K562 (cell line): ENCODE data around the gene RUNX1. TPM values are rescaled to one million over a fixed set of nuclear protein-coding genes. Genes with fewer than 3 reads are reported as not detected.

Experiments used
- ARID3A ChIP-seq: IDR thresholded peaks from 2 replicates; pipeline ENCODE4 v1.6.1; 2012; ENCODE audit warnings: low read depth, low read length, improper control_type of control experiment, borderline replicate concordance
- ATF7 ChIP-seq: fragments of 450-650 bp; IDR thresholded peaks from 2 replicates; pipeline ENCODE4 v1.7.1; 2014; ENCODE audit warnings: mild to moderate bottlenecking, moderate library complexity
- E2F4 ChIP-seq: sonication (generic); formaldehyde crosslinking; IDR thresholded peaks from 2 replicates; pipeline ENCODE4 v1.8.0; 2022; ENCODE audit warnings: mild to moderate bottlenecking, low read depth, missing genetic modification reagents
- E2F6 ChIP-seq, 2 experiments: IDR thresholded peaks; 2 replicates each; pipeline ENCODE4 v1.6.1; 2011; ENCODE audit warnings: borderline replicate concordance in 1 of 2, control low read depth in 1 of 2, low read depth in 1 of 2, low read length in 1 of 2, mild to moderate bottlenecking in 1 of 2, mixed read lengths in 1 of 2, moderate library complexity in 1 of 2; ENCODE audit not compliant: insufficient read depth in 1 of 2, insufficient read length in 1 of 2, poor library complexity in 1 of 2, severe bottlenecking in 1 of 2; ENCODE audit errors: extremely low read depth in 1 of 2
- EWSR1 ChIP-seq: fragments of 450-650 bp; IDR thresholded peaks from 2 replicates; pipeline ENCODE4 v1.6.1; 2018; ENCODE audit warnings: borderline replicate concordance, mild to moderate bottlenecking, low read depth, moderate library complexity; ENCODE audit not compliant: partially characterized antibody
- HOMEZ ChIP-seq: fragments of 250-450 bp; sonication (Bioruptor Pico); IDR thresholded peaks from 2 replicates; pipeline ENCODE4 v1.4.0; 2020; ENCODE audit warnings: mild to moderate bottlenecking, moderate library complexity
- KHSRP ChIP-seq: fragments of 450-650 bp; IDR thresholded peaks from 2 replicates; pipeline ENCODE4 v1.6.1; 2017
- NELFE ChIP-seq: IDR thresholded peaks from 2 replicates; pipeline ENCODE4 v1.6.1; 2011; ENCODE audit warnings: mild to moderate bottlenecking; ENCODE audit not compliant: insufficient read depth, insufficient read length
- NEUROD1 ChIP-seq: fragments of 150-350 bp; IDR thresholded peaks from 2 replicates; pipeline ENCODE4 v1.6.1; 2014; ENCODE audit warnings: borderline replicate concordance, low read length, low read depth; ENCODE audit not compliant: partially characterized antibody
- NONO ChIP-seq, 2 experiments: fragments of 200-400 bp in 1 of 2; fragments of 450-650 bp in 1 of 2; formaldehyde crosslinking in 1 of 2; IDR thresholded peaks; 2 replicates each; pipeline ENCODE4 v1.6.1; 2017; ENCODE audit warnings: low read depth in 2 of 2, mild to moderate bottlenecking in 2 of 2, moderate library complexity in 2 of 2, low read length in 1 of 2
- POLR2B ChIP-seq: fragments of 450-650 bp; IDR thresholded peaks from 2 replicates; pipeline ENCODE4 v1.6.1; 2018; ENCODE audit warnings: low read depth; ENCODE audit not compliant: partially characterized antibody
- SRF ChIP-seq, 2 experiments: fragments of 250-450, 450-650 bp in 1 of 2; sonication (Bioruptor Pico) in 1 of 2; sonication (generic) in 1 of 2; formaldehyde crosslinking; IDR thresholded peaks; 2 replicates each; pipeline versions ENCODE4 v1.5.0 to v1.5.1; 2020 to 2022; ENCODE audit warnings: mild to moderate bottlenecking in 1 of 2, missing genetic modification reagents in 1 of 2
- TAF7 ChIP-seq: fragments of 450-650 bp; IDR thresholded peaks from 2 replicates; pipeline ENCODE4 v1.6.1; 2016; ENCODE audit warnings: missing genetic modification characterization, missing compliant biosample characterization
- TCF7 ChIP-seq: sonication (generic); IDR thresholded peaks from 2 replicates; pipeline ENCODE4 v1.6.1; 2016; ENCODE audit warnings: antibody characterized with exemption, borderline replicate concordance
- ZBTB11 ChIP-seq, 3 experiments: fragments of 200-800 bp in 1 of 3; fragments of 250-450 bp in 1 of 3; fragments of 450-650 bp in 1 of 3; sonication (Bioruptor Pico) in 1 of 3; sonication (Bioruptor generic) in 1 of 3; formaldehyde crosslinking in 1 of 3; IDR thresholded peaks; 2 replicates each; pipeline versions ENCODE4 v1.6.1 to v1.8.0; 2016 to 2022; ENCODE audit warnings: mild to moderate bottlenecking in 2 of 3, missing genetic modification characterization in 2 of 3, missing compliant biosample characterization in 1 of 3, moderate library complexity in 1 of 3
- ZZZ3 ChIP-seq: fragments of 450-650 bp; IDR thresholded peaks from 2 replicates; pipeline ENCODE4 v1.6.1; 2016; ENCODE audit warnings: antibody characterized with exemption, mild to moderate bottlenecking, moderate library complexity
- polyA plus RNA-seq, 8 experiments: library from polyadenylated mRNA; depleted of rRNA in 4 of 8; stranded (reverse) in 5 of 8; unstranded in 3 of 8; fragments of >200 nt; fragmentation: Nextera tagmentation in 2 of 8; fragmentation: Illumina TruSeq in 1 of 8; extraction: Ambion mirVana in 2 of 8; extraction: Trizol in 1 of 8; gene quantifications; 2 replicates each; pipeline versions ENCODE4 v1.2.1 to v1.2.3, GENCODE V29; 2011 to 2014; ENCODE audit warnings: inconsistent platforms in 1 of 8, missing spikeins in 1 of 8
- total RNA-seq, 7 experiments: library from RNA; depleted of rRNA in 6 of 7; stranded (reverse); fragments of >200 nt in 6 of 7; fragmentation: Illumina TruSeq in 2 of 7; extraction: Trizol in 2 of 7; gene quantifications; 2 replicates each; pipeline versions ENCODE4 v1.2.1 to v1.2.3, GENCODE V29; 2011 to 2021; ENCODE audit warnings: low replicate concordance in 1 of 7

Gene RUNX1
- total and polyA plus RNA-seq, 9 of the 15 experiments (the other 6 are each of a cell fraction or from before 2014, with no cell fraction given): 2.2 to 68.6 (median 17.8) TPM

- TF ChIP-seq E2F6 (IDR thresholded peaks at IDR 0.05; ENCODE audit: borderline replicate concordance in 1 of 2, extremely low read depth in 1 of 2, insufficient read depth in 1 of 2, insufficient read length in 1 of 2, low read depth in 1 of 2, low read length in 1 of 2, poor library complexity in 1 of 2, severe bottlenecking in 1 of 2) (peak in 1 of 2 experiments; percentile 49), ARID3A (peak; percentile 90; the same call in 1 of the 2 replicates), HOMEZ (CRISPR knock-in tag) (no peak), E2F4 (CRISPR knock-in tag) (no peak), KHSRP (peak; percentile 93; the same call in 1 of the 2 replicates), NELFE (no peak), NEUROD1 (peak; percentile 96), ZZZ3 (0 out of 2 replicates have a peak, but pooled peaks have one; percentile 52), NONO (IDR thresholded peaks at IDR 0.05; ENCODE audit: low read depth in 2 of 2, low read length in 1 of 2) (peak in 1 of 2 experiments; percentile 93; a peak in 2 of 4 replicates), TAF7 (no peak), ATF7 (peak; percentile 97), EWSR1 (no peak), POLR2B (no peak), TCF7 (peak; percentile 93), SRF (CRISPR knock-in tag; IDR thresholded peaks at IDR 0.05) (peak in 1 of 2 experiments; percentile 69; a peak in 1 of 4 replicates), ZBTB11 (CRISPR knock-in tag; IDR thresholded peaks at IDR 0.05) (peak in 1 of 3 experiments; percentile 87; a peak in 2 of 6 replicates)
These were observed 140.6 kb downstream of the RUNX1 start (continued) for GRCh38 chr21:34908419-34909055.
